GM10248 (cell line): ENCODE measurements around the gene FBXO47.
A peak's percentile ranks its signal among the peaks of the same experiment; 100 is the strongest.
"Not testable (repeated sequence)": the region's sequence is repeated elsewhere in the genome, so short reads cannot be mapped to it uniquely, and the experiment has no call there.

Experiments
- CTCF ChIA-PET: fragments of 300-600 bp; sonication (Branson Sonifier 250); formaldehyde crosslinking; extraction: SDS; loops from one replicate; lab custom pipeline; 2021; ENCODE audit warnings: antibody characterized with exemption; lab: Yijun Ruan, JAX
- POLR2A ChIA-PET: fragments of 350-650 bp; sonication (Branson Sonifier 250); formaldehyde crosslinking; extraction: SDS; loops from one replicate; lab custom pipeline; 2020; ENCODE audit warnings: antibody characterized with exemption; lab: Yijun Ruan, JAX
- DNase-seq: peaks from one replicate; pipeline ENCODE4 v3.0.0; 2012; ENCODE audit errors: extremely low spot score
- TF ChIP-seq, protein P1 (sequence below): IDR thresholded peaks from 2 replicates; pipeline ENCODE4 v1.5.1; 2012; ENCODE audit warnings: mild to moderate bottlenecking, low read depth; ENCODE audit errors: extremely low read depth, missing control alignments, control extremely low read depth

The FBXO47 gene

DNA sequence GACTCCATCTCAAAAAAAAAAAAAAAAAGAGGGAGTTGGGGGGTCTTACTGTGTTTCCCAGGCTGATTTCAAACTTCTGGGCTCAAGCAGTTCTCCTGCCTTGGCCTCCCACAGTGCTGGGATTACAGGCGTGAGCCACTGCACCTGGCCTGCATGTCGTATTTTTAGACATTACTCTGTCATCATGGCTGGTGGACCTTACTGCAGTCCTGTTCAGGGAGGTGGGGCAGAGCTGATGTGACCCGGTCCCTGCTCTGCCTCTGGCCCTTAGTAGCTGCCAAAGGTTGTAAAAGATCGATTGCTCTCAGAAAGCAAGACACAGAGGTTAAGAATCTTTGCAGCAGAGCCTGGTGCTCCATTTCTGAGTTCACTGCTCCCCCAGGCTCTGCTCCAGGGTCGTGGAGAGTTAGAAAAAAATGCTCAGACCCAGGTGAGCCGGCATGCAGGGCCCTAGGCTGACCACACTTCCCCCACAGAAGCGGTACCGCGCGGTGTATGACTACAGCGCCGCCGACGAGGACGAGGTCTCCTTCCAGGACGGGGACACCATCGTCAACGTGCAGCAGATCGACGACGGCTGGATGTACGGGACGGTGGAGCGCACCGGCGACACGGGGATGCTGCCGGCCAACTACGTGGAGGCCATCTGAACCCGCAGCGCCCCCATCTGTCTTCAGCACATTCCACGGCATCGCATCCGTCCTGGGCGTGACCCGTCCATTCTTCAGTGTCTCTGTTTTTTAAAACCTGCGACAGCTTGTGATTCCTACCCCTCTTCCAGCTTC is 48.9 kb downstream of the FBXO47 start:
- TF ChIP-seq, protein P1, sequence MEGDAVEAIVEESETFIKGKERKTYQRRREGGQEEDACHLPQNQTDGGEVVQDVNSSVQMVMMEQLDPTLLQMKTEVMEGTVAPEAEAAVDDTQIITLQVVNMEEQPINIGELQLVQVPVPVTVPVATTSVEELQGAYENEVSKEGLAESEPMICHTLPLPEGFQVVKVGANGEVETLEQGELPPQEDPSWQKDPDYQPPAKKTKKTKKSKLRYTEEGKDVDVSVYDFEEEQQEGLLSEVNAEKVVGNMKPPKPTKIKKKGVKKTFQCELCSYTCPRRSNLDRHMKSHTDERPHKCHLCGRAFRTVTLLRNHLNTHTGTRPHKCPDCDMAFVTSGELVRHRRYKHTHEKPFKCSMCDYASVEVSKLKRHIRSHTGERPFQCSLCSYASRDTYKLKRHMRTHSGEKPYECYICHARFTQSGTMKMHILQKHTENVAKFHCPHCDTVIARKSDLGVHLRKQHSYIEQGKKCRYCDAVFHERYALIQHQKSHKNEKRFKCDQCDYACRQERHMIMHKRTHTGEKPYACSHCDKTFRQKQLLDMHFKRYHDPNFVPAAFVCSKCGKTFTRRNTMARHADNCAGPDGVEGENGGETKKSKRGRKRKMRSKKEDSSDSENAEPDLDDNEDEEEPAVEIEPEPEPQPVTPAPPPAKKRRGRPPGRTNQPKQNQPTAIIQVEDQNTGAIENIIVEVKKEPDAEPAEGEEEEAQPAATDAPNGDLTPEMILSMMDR, result no peak
- ChIA-PET CTCF (no interaction called here), POLR2A (interaction anchor here (0.5 kb wide), 1 partner anchor 15 kb away, joined by 3 read pairs; no protein-coding TSS in a partner anchor)
- DNase-seq, result no peak

- POLR2A ChIA-PET, result no interaction called here
- CTCF ChIA-PET, result interaction anchor here (0.9 kb wide), 1 partner anchor 9 kb away, joined by 3 read pairs; the partner anchor contains the start of gene LASP1NB
- no peak for DNase-seq
- TF ChIP-seq, protein P1, result peak; percentile 16
These were observed 49.9 kb downstream of the FBXO47 start for GRCh38 chr17:38917259-38917658.

DNA sequence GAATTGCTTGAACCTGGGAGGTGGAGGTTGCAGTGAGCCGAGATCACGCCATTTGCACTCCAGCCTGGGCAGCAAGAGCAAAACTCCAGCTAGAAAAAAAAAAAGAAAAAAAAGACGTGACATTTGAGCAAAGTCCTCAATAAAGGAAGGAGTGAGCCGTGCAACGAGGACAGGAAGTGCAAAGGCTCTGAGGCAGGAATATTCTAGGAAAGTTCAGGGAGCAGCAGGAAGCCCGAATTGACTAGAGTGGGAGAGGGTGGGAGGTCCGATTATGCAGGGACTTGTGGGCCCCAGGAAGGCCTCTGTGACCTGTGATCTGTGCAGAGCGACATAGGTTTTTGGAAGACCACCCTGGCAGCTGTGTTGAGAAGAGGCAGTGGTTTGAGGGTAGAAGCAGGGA is 50.4 kb downstream of the FBXO47 start:
- ChIA-PET CTCF (interaction anchor here (0.9 kb wide), 1 partner anchor 9 kb away, joined by 3 read pairs; the partner anchor contains the start of gene LASP1NB), POLR2A (no interaction called here)
- TF ChIP-seq, protein P1, result no peak
- DNase-seq, result no peak

- TF ChIP-seq, protein P1, result no peak
- ChIA-PET CTCF (interaction anchor here (0.9 to 2.0 kb wide), 4 partner anchors 8 to 238 kb away, joined by 3 to 7 read pairs (median 4); no protein-coding TSS in a partner anchor), POLR2A (no interaction called here)
- no peak for DNase-seq
These were observed 51.6 kb downstream of the FBXO47 start for GRCh38 chr17:38915639-38915995.

GRCh38 chr17:38914741-38915638 is 52.2 kb downstream of the FBXO47 start:
- DNase-seq, result no peak
- TF ChIP-seq, protein P1, result no peak
- POLR2A ChIA-PET, result no interaction called here
- CTCF ChIA-PET, result interaction anchor here (0.9 to 2.0 kb wide), 4 partner anchors 9 to 238 kb away, joined by 3 to 7 read pairs (median 4); no protein-coding TSS in a partner anchor

GRCh38 chr17:38912221-38912813 is 54.9 kb downstream of the FBXO47 start:
- DNase-seq, result peak; percentile 11
- ChIA-PET CTCF (interaction anchor here (1.2 kb wide), 1 partner anchor 10 kb away, joined by 5 read pairs; no protein-coding TSS in a partner anchor), POLR2A (no interaction called here)
- TF ChIP-seq, protein P1, result no peak

DNA sequence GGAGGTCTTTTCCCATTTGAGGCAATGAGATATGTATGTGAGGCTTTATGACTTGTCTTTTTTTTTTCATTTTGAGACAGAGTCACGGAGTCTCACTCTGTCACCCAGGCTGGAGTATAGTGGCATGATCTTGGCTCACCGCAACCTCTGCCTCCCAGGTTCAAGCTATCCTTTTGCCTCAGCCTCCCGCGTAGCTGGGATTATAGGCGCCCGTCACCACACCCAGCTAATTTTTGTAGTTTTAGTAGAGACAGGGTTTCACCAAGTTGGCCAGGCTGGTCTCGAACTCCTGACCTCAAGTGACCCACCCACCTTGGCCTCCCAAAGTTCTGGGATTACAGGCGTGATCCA is 55.5 kb downstream of the FBXO47 start:
- POLR2A ChIA-PET, DNase-seq: not testable (repeated sequence)
- CTCF ChIA-PET, result interaction anchor here (1.5 kb wide), 1 partner anchor 11 kb away, joined by 3 read pairs; no protein-coding TSS in a partner anchor
